HFFc6 (cell line): ENCODE data around the gene NCAM1. TPM values are rescaled to one million over a fixed set of nuclear protein-coding genes. Genes with fewer than 3 reads are reported as not detected.

Source experiments
- DNase-seq: peaks from one replicate; pipeline ENCODE4 v3.0.0-alpha.2; 2018
- H3K27ac Mint-ChIP-seq: 2 replicates; pipeline ENCODE4 v1.8.0; 2020; ENCODE audit warnings: mild to moderate bottlenecking, mixed read lengths
- H3K27me3 Mint-ChIP-seq: 2 replicates; pipeline ENCODE4 v1.8.0; 2021; ENCODE audit warnings: mild to moderate bottlenecking, moderate library complexity, mixed read lengths; ENCODE audit not compliant: insufficient read depth
- H3K36me3 Mint-ChIP-seq: 2 replicates; pipeline ENCODE4 v1.8.0; 2021; ENCODE audit warnings: low read depth, mixed read lengths
- H3K4me1 Mint-ChIP-seq: 2 replicates; pipeline ENCODE4 v1.8.0; 2020; ENCODE audit warnings: low read depth, mixed read lengths
- H3K4me3 Mint-ChIP-seq: 2 replicates; pipeline ENCODE4 v1.8.0; 2020; ENCODE audit warnings: mild to moderate bottlenecking, moderate library complexity, mixed read lengths
- H3K9me3 Mint-ChIP-seq: 2 replicates; pipeline ENCODE4 v1.8.0; 2020; ENCODE audit warnings: mild to moderate bottlenecking, mixed read lengths
- CTCF ChIP-seq: fragments of 200-600 bp; sonication (generic); IDR thresholded peaks from 2 replicates; pipeline ENCODE4 v1.5.0; 2021; ENCODE audit warnings: antibody characterized with exemption, mild to moderate bottlenecking
- total RNA-seq, 6 experiments: library from RNA; stranded (reverse); fragmentation: NEBNext Ultra II Directional; extraction: Animal tissue kit (Norgen Biotek cat#: 25700); gene quantifications; 2 replicates in 1 of 6; 3 replicates in 5 of 6; pipeline ENCODE4 v1.2.3, GENCODE V29; 2021

Gene NCAM1
- total RNA-seq, 6 experiments from 2014 or later: 0.20 TPM; not detected in 5

DNA sequence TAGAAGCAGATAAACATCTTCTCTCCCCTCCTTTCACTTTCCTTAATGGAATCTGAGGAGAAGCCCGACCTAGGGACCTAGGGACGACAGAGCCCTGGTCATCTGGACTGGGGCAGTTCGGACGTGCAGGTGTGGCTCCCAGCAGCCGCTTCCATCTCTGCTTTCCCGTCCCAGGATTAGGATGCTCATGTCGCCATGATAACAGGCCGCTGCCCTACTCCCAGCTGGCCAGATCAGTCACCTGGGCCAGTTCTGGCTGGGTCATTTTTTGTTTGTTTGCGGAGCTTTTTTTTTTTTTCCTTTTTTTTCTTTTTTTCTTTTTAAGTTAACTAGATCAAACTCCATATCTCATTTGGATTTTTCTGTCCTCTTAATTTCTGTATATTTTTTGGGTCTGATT is 186.9 kb downstream of the NCAM1 start:
- Mint-ChIP-seq H3K4me1 (no peaks in the 10 kb centered on the region), H3K9me3 (peaks cover 21% of the 10 kb centered on the region), H3K4me3 (no peak overlapping the region), H3K27ac (no peak overlapping the region), H3K36me3 (no peaks in the 10 kb centered on the region), H3K27me3 (peaks cover 2% of the 10 kb centered on the region; the same call in 1 of the 2 replicates)
- DNase-seq: no peak
- no peak for TF ChIP-seq CTCF

DNA sequence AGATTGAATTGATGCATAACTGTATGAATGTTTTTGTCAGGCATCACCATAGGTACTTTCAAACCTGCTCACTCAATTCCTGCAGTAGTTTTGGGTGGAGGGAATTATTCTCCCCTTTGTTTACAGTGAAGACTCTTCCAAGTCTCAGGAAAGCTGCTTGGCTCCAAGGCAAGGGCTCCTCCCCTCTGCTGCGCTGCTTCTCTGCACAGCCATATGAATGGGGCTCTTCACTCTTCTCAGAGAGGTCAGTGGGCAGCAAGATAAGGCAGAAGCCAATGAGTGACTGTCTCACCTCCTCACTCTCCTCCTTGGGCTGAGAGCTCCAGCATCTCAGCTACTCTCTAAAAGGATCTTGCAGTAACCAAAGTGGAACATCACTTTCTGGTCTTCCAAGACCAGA is 187.4 kb downstream of the NCAM1 start:
- H3K27me3 Mint-ChIP-seq: peaks cover 2% of the 10 kb centered on the region; the same call in 1 of the 2 replicates
- H3K27ac Mint-ChIP-seq: no peak overlapping the region
- no peak overlapping the region for H3K4me3 Mint-ChIP-seq
- peaks cover 21% of the 10 kb centered on the region for H3K9me3 Mint-ChIP-seq
- H3K4me1 Mint-ChIP-seq: no peaks in the 10 kb centered on the region
- TF ChIP-seq CTCF: no peak
- no peak for DNase-seq
- H3K36me3 Mint-ChIP-seq: no peaks in the 10 kb centered on the region

DNA sequence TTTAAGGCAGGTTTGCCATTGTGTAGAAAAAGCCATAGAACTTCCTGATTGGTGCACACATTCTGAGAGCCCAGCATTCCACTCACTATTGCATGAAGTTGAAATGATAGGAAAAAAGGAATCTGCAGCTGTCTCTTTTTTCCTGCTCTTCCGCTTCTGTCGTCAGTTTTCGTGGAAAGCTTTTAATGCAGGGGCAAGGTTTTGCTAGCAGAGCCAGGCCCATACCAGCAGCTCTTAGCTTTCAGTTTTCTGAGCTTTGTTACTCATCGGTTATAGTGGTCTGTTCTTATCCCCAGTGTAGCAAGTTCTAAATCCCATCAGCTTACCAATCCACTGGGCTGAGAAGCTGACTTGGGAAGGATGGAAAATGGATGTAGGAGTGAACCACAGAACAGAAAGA is 190.3 kb downstream of the NCAM1 start:
- Mint-ChIP-seq H3K27ac (no peak overlapping the region), H3K9me3 (peaks cover 21% of the 10 kb centered on the region), H3K36me3 (no peaks in the 10 kb centered on the region), H3K4me3 (no peak overlapping the region), H3K27me3 (peaks cover 2% of the 10 kb centered on the region; the same call in 1 of the 2 replicates), H3K4me1 (no peaks in the 10 kb centered on the region)
- TF ChIP-seq CTCF: no peak
- no peak for DNase-seq

DNA sequence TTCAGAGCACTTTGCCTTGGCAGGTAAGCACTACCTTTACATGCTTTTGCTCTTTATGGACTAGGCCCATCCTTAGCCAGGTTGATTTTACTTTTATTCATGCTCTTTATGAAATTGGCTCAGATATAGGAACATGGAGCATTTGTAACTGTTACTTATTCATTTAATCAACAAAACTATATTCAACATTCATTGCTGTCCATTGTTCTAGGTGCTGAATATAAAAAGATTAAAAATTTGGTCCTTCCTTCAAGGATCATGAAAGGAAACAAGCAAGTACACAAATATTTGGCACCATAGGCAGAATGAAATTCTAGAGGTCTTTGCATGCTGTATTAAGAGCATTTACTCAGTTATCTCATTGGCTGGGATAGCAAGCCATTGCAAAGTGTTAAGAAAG is 191.3 kb downstream of the NCAM1 start:
- no peak overlapping the region for H3K27ac Mint-ChIP-seq
- no peak for DNase-seq
- H3K36me3 Mint-ChIP-seq: no peaks in the 10 kb centered on the region
- no peak overlapping the region for H3K4me3 Mint-ChIP-seq
- peaks cover 21% of the 10 kb centered on the region for H3K9me3 Mint-ChIP-seq
- peaks cover 2% of the 10 kb centered on the region; the same call in 1 of the 2 replicates for H3K27me3 Mint-ChIP-seq
- TF ChIP-seq CTCF: no peak
- no peaks in the 10 kb centered on the region for H3K4me1 Mint-ChIP-seq

DNA sequence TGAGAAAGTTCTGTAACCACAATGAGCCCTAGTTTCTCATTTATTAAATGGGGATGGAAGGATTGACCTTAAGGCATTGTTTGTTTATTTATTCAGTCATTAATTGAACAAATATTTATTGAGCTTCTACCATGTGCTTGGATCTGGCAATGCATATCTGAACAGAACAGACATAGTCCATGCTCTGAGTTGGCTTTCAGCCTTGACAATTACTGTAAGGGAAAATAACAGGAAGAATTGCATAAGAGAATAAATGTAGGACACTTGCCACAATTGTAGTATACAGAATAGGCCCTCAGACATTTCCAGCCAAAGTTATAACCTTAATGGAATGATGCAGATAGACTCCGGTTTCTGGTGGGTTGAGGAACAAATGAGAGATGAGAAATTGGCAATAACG is 192.6 kb downstream of the NCAM1 start:
- no peak for DNase-seq
- peaks cover 2% of the 10 kb centered on the region for H3K27me3 Mint-ChIP-seq
- peaks cover 18% of the 10 kb centered on the region for H3K9me3 Mint-ChIP-seq
- H3K27ac Mint-ChIP-seq: no peak overlapping the region
- no peaks in the 10 kb centered on the region for H3K4me1 Mint-ChIP-seq
- no peak for TF ChIP-seq CTCF
- no peak overlapping the region for H3K4me3 Mint-ChIP-seq
- H3K36me3 Mint-ChIP-seq: no peaks in the 10 kb centered on the region
